ENCODE results near the gene MSANTD4.

MSANTD4 gene

DNA sequence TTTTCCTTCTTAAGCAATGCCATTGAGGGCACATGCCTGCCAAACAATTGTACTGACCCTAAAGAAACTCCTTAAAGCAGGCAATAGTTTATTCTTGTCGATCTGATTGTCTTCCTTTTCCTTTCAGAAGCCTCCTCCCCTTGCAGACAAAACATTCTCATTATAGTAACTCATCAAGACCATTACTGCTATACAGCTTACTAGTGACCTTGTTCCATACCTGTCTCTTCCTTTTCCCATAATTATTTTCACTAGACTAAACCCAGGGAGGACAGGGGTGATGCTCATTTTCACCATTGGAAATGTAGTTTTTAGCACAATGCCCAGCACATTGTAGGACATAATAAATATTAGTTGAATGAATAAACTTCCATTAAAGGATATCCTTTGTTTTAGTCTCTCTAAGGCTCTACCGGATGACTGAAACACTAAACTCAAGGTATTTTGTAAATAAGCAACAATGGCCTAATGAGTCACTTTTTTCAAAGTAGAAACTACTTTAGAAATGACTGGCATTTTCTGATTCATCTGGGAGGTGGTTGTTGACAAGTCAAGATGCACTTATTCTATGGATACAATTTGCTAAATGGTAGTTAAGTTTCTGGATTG lies 9.3 kb upstream of the MSANTD4 start:
- in situ Hi-C loops (cut with MboI; ENCODE audit: low pct_unique_long_range_greater_than_20kb, low sequenced_read_pairs, unreplicated experiment) = no loop called here
- TF ChIP-seq, protein P1, sequence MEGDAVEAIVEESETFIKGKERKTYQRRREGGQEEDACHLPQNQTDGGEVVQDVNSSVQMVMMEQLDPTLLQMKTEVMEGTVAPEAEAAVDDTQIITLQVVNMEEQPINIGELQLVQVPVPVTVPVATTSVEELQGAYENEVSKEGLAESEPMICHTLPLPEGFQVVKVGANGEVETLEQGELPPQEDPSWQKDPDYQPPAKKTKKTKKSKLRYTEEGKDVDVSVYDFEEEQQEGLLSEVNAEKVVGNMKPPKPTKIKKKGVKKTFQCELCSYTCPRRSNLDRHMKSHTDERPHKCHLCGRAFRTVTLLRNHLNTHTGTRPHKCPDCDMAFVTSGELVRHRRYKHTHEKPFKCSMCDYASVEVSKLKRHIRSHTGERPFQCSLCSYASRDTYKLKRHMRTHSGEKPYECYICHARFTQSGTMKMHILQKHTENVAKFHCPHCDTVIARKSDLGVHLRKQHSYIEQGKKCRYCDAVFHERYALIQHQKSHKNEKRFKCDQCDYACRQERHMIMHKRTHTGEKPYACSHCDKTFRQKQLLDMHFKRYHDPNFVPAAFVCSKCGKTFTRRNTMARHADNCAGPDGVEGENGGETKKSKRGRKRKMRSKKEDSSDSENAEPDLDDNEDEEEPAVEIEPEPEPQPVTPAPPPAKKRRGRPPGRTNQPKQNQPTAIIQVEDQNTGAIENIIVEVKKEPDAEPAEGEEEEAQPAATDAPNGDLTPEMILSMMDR (IDR thresholded peaks at IDR 0.05; ENCODE audit: extremely low read depth, insufficient read depth, missing control alignments) = no peak
- DNase-seq (ENCODE audit: low spot score) = no peak

DNA sequence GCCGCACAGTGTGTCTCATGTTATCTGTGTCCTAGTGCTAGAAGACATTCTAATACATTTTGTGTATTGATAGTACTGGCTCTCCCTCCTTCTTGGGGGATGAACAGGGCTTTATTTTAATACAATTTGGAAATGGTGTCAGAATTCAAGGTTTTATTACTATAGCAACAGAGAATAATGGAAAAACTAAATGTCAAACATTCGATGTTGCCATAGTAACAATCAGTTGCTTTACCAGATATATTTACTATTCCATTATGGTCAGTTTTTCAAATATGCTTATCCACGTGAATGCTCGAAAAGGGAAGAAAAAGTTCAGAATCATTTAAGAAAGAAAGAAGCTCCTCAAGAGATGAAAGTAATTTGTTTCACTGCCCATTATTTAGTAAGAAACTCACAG lies 8.6 kb upstream of the MSANTD4 start:
- in situ Hi-C loops (cut with MboI; ENCODE audit: low pct_unique_long_range_greater_than_20kb, low sequenced_read_pairs, unreplicated experiment) = no loop called here
- no peak for DNase-seq (ENCODE audit: low spot score)
- TF ChIP-seq, protein P1 (IDR thresholded peaks at IDR 0.05; ENCODE audit: extremely low read depth, insufficient read depth, missing control alignments) = no peak

DNA sequence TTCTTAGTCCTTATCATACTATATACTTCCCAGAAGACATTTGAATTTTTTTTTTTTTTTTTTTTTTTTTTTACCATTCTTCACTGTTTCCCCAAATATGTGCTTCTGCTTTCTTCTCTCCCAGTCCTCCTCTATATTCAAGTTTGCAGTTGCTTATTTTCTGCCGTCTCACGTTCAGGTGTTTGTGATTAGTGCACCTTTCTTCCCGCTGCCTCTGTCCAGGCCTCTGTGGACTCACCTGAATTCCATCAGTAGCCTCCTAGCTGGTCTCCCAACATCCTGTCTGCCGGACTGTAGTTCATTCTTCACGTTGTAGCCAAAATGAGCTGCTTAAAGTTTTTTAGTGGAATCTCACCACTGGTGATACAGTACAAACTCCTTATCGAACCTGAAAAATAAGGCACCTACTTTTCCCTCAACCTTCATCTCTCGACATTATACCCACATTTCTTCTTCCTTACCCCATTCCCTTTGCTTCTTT lies 795 bp upstream of the MSANTD4 start:
- DNase-seq (ENCODE audit: low spot score) = no peak
- TF ChIP-seq, protein P1 (IDR thresholded peaks at IDR 0.05; ENCODE audit: extremely low read depth, insufficient read depth, missing control alignments) = no peak
- in situ Hi-C loops (cut with MboI; ENCODE audit: low pct_unique_long_range_greater_than_20kb, low sequenced_read_pairs, unreplicated experiment) = no loop called here

DNA sequence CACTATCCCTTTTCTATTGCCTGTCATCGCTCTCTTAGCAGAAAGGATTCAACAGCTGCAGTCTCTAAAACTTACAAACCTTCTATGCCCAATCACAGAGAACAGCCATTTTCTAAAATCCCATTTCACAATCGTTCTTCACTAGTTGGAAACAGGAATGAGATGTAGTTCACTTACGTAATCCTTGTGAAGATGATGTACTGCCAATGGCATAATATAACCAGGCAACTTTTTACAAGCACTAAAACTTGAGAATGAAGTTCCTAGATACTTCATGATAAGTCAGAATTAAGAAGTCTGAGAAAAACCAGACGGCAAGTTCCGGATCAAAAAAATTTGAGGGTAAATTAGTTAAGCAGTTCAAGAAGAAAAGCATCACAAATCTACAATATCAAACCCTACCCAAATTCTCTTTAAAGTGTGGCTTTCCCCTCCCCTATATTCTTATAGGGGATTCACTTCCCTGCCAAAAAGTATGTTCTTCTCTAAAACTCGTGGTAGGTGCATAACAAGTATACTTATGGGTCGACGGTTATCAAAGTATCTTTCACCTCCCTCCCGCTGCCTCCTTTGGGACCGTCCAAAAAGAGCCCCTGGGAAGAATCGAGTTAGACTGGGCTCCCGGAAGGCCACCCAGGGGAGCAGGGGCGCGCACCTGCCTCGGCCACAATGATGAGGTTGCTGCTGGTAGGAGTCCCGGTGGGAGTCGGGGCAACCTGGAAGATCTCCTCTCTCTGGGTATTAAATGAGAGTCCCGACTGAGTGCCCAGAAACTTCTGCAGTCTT lies 666 bp downstream of the MSANTD4 start:
- in situ Hi-C loops (cut with MboI; ENCODE audit: low pct_unique_long_range_greater_than_20kb, low sequenced_read_pairs, unreplicated experiment) = no loop called here
- TF ChIP-seq, protein P1 (IDR thresholded peaks at IDR 0.05; ENCODE audit: extremely low read depth, insufficient read depth, missing control alignments) = no peak
- DNase-seq (ENCODE audit: low spot score) = no peak

DNA sequence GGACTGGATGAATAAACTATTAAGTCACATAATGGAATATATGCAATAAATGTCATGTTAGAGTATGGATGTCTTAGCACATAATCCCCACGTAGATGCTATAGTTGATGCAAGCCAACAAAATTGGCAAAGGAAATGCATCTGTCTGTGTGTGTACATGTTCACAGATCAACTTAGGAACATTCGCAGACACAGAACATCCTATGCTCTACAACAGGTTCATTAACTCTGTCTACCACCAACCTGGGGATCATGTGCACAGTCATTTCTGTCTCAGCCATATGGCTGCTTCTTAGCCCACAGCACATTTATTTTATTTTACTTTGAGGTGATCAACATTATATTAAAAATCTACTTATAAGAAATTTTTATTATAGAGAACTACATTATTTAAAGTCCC lies 4.9 kb downstream of the MSANTD4 start:
- TF ChIP-seq, protein P1 (IDR thresholded peaks at IDR 0.05; ENCODE audit: extremely low read depth, insufficient read depth, missing control alignments) = no peak
- in situ Hi-C loops (cut with MboI; ENCODE audit: low pct_unique_long_range_greater_than_20kb, low sequenced_read_pairs, unreplicated experiment) = no loop called here
- no peak for DNase-seq (ENCODE audit: low spot score)

DNA sequence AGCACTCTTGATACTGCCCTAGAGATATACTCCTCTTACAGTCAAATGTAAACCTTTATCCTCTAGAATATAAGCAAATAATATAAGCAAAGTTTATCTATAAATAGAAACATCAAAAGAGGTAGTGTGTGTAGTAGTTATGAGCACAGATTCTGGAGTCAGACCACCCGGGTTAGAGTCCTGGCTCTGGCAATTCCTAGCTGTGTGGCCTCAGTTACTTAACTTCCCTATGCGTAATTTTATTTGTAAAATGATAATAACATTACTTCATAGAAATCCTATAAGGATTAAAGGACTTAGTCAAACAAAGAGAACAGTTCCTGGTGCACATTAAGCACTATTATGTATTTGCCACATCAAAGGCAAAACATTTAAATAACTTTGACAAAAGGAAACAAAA lies 7.0 kb downstream of the MSANTD4 start:
- DNase-seq (ENCODE audit: low spot score) = no peak
- in situ Hi-C loops (cut with MboI; ENCODE audit: low pct_unique_long_range_greater_than_20kb, low sequenced_read_pairs, unreplicated experiment) = no loop called here
- TF ChIP-seq, protein P1 (IDR thresholded peaks at IDR 0.05; ENCODE audit: extremely low read depth, insufficient read depth, missing control alignments) = no peak

Data from GM13977 (cell line).